Type B pancreatic cell (in vitro differentiated cells): Measurements from ENCODE around the gene TPP1. TPM values are rescaled to one million over a fixed set of nuclear protein-coding genes. Genes with fewer than 3 reads are reported as not detected.

Experiments
- DNase-seq: peaks from one replicate; pipeline ENCODE4 v3.0.0; 2021; ENCODE audit warnings: mixed read lengths; ENCODE audit not compliant: unreplicated experiment; ENCODE audit errors: extremely low spot score
- H3K27ac Mint-ChIP-seq: 2 replicates; pipeline ENCODE4 v1.8.0; 2021; ENCODE audit warnings: mild to moderate bottlenecking, mixed read lengths
- H3K27me3 Mint-ChIP-seq: 2 replicates; pipeline ENCODE4 v1.8.0; 2021; ENCODE audit warnings: mixed read lengths
- H3K36me3 Mint-ChIP-seq: 2 replicates; pipeline ENCODE4 v1.8.0; 2021; ENCODE audit warnings: mixed read lengths
- H3K4me1 Mint-ChIP-seq: one replicate; pipeline ENCODE4 v1.8.0; 2021; ENCODE audit warnings: mixed read lengths; ENCODE audit not compliant: unreplicated experiment
- H3K4me3 Mint-ChIP-seq: 2 replicates; pipeline ENCODE4 v1.8.0; 2021; ENCODE audit warnings: mild to moderate bottlenecking, mixed read lengths
- H3K9me3 Mint-ChIP-seq: 2 replicates; pipeline ENCODE4 v1.8.0; 2021; ENCODE audit warnings: mixed read lengths
- total RNA-seq: library from RNA; stranded (reverse); gene quantifications from 2 replicates; pipeline ENCODE4 v1.2.1, GENCODE V29; 2021; ENCODE audit warnings: low replicate concordance
- TF ChIP-seq, protein P1 (sequence below): fragments of 200-600 bp; sonication (generic); conservative IDR thresholded peaks from 2 replicates; pipeline ENCODE4 v1.5.0; 2021; ENCODE audit warnings: antibody characterized with exemption, mild to moderate bottlenecking

Gene TPP1
- total RNA-seq, 1 donor from 2014 or later = 72.8 TPM

DNA sequence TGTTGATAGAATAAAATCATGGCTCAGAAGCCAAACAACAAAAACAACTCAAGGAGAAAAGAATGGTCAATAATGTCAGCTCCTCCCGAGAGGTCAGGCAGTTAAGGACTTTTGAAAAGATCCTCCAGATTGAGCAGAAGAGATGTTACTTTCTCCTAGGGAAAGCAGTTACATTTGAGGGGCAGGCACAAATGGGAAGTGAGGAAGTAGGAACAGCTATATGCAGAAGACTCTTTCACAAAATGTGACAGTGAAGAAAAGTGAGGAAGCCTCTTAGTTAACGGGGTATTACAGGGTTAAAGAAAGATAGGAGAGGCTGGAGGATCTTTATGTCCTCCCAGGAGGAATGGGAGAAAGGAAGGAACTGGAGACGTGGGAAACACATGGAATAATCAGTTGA lies 33.0 kb upstream of the TPP1 start:
- DNase-seq = no peak
- no peaks in the 10 kb centered on the region for H3K36me3 Mint-ChIP-seq

DNA sequence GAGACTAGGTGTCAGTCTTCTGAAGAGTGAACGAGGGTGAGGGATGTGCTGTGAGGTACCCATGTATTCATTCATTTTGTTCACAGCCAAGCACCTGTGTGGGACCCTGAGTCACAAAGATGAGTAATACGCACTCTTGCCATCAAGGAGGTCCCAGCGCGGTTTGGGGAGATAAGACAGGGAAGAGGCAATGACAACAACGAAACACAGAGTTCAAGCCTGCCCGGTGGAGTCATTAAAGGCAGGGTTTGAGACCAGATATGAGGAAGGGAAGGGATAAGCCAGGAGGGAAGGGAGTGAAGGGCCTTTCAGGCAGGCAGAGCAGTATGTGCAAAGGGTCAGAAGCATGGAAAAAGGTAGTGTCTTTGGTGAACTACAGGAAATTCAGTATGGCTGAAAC lies 31.8 kb upstream of the TPP1 start:
- peaks cover 1% of the 10 kb centered on the region for H3K27me3 Mint-ChIP-seq
- no peaks in the 10 kb centered on the region for H3K9me3 Mint-ChIP-seq
- no peak for DNase-seq
- TF ChIP-seq, protein P1, sequence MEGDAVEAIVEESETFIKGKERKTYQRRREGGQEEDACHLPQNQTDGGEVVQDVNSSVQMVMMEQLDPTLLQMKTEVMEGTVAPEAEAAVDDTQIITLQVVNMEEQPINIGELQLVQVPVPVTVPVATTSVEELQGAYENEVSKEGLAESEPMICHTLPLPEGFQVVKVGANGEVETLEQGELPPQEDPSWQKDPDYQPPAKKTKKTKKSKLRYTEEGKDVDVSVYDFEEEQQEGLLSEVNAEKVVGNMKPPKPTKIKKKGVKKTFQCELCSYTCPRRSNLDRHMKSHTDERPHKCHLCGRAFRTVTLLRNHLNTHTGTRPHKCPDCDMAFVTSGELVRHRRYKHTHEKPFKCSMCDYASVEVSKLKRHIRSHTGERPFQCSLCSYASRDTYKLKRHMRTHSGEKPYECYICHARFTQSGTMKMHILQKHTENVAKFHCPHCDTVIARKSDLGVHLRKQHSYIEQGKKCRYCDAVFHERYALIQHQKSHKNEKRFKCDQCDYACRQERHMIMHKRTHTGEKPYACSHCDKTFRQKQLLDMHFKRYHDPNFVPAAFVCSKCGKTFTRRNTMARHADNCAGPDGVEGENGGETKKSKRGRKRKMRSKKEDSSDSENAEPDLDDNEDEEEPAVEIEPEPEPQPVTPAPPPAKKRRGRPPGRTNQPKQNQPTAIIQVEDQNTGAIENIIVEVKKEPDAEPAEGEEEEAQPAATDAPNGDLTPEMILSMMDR = no peak
- H3K4me3 Mint-ChIP-seq = no peak overlapping the region
- no peaks in the 10 kb centered on the region for H3K36me3 Mint-ChIP-seq
- no peak overlapping the region for H3K27ac Mint-ChIP-seq
- H3K4me1 Mint-ChIP-seq = no peaks in the 10 kb centered on the region

More for the DNA sequence above, 33.0 kb upstream of the TPP1 start:
- Mint-ChIP-seq H3K4me1 (peaks cover 8% of the 10 kb centered on the region), H3K9me3 (no peaks in the 10 kb centered on the region), H3K4me3 (no peak overlapping the region), H3K27me3 (peaks cover 13% of the 10 kb centered on the region), H3K27ac (no peak overlapping the region)
- TF ChIP-seq, protein P1 = no peak

DNA sequence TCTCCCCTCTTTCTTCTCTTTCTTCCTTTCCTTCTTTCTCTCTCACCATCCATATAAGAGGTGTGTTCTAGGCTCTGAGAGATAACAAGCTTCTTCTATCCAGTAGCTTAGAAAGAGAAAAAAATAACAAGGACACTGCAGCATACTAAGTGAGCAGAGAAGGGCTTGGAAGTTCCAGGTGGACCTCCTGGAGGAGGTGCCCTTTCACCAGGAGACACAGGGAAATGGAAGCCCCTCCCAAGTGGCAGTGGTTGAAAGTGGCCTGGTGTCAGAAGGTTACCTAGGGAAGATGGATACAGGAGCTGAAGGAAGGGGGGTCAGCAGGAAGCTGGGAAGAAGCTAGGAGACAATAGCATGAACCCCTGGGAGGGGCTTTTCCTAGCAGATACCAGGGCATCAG lies 30.9 kb upstream of the TPP1 start:
- no peak overlapping the region for H3K27ac Mint-ChIP-seq
- TF ChIP-seq, protein P1 = no peak

DNA sequence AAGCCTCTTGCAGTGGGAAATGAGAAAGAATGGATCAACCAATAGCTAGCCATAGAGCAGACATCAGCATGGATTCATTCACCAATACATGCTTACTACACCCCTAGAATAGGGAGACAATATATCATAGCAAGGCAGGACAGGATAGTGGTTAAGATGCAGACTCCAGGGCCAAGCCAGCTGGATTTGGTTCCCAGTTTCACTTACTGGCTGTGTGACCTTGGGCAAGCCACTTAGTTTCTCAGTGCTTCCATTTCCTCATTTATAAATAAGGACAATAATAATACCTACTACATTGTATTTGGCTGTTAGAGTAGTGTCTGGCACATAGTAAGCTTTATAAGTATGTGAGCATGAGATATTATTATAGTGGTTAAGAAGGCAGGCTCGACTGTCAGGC lies 29.3 kb upstream of the TPP1 start:
- Mint-ChIP-seq H3K9me3 (no peaks in the 10 kb centered on the region), H3K27me3 (no peaks in the 10 kb centered on the region), H3K4me1 (no peaks in the 10 kb centered on the region), H3K27ac (no peak overlapping the region), H3K36me3 (no peaks in the 10 kb centered on the region), H3K4me3 (no peak overlapping the region)
- DNase-seq = no peak
- TF ChIP-seq, protein P1 = no peak

More for the DNA sequence above, 30.9 kb upstream of the TPP1 start:
- no peaks in the 10 kb centered on the region for H3K27me3 Mint-ChIP-seq
- DNase-seq = no peak
- no peak overlapping the region for H3K4me3 Mint-ChIP-seq
- no peaks in the 10 kb centered on the region for H3K9me3 Mint-ChIP-seq
- H3K36me3 Mint-ChIP-seq = no peaks in the 10 kb centered on the region
- H3K4me1 Mint-ChIP-seq = no peaks in the 10 kb centered on the region

DNA sequence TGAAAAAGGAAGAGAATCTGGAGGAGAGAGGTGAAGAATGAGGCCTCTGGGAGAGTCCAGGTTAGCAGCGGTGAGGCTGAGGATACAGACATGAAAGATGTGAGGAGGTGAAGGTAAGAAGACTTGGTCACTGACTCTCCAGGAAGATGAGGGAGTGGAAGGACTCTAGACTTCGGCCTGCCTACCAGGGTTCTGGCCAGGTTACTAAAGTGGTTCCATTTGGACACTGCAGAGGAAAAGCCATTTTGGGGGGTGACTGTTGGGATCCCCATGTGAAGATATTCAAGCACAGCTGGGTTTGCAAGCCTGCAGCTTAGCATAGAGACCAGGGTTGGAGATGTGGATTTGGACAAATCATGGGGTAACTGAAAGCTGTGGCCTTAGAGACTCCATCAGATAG lies 28.6 kb upstream of the TPP1 start:
- DNase-seq = no peak
- Mint-ChIP-seq H3K9me3 (no peaks in the 10 kb centered on the region), H3K36me3 (no peaks in the 10 kb centered on the region), H3K4me1 (no peaks in the 10 kb centered on the region), H3K4me3 (no peak overlapping the region), H3K27ac (no peak overlapping the region), H3K27me3 (no peaks in the 10 kb centered on the region)
- TF ChIP-seq, protein P1 = no peak
